VCaP (cell line): ENCODE results near the gene DSG2.

Experiments used
- H3K27ac ChIP-seq: fragments of 450-650 bp; 2 replicates; pipeline ENCODE4 v1.5.1; 2017
- TF ChIP-seq, protein P1 (sequence below): fragments of 450-650 bp; conservative IDR thresholded peaks from 2 replicates; pipeline ENCODE4 v1.5.1; 2017; ENCODE audit warnings: mild to moderate bottlenecking, moderate library complexity

Gene DSG2

DNA sequence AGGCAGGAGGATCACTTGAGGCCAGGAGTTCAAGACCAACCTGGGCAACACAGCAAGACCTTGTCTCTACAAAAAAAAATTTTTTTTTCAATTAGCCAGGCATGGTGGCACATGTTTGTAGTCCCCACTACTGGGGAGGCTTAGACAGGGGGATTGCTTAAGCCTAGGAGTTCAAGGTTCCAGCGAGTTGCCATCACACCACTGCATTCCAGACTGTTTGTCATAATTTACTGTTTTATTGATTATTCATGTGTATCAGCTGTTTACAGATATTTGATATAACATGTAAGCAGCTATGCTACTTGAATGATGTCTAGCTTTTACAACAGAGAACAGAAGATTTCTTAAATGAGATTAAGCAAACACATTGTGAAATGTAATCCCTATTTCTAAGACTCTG is 35.3 kb downstream of the DSG2 start:
- TF ChIP-seq, protein P1, sequence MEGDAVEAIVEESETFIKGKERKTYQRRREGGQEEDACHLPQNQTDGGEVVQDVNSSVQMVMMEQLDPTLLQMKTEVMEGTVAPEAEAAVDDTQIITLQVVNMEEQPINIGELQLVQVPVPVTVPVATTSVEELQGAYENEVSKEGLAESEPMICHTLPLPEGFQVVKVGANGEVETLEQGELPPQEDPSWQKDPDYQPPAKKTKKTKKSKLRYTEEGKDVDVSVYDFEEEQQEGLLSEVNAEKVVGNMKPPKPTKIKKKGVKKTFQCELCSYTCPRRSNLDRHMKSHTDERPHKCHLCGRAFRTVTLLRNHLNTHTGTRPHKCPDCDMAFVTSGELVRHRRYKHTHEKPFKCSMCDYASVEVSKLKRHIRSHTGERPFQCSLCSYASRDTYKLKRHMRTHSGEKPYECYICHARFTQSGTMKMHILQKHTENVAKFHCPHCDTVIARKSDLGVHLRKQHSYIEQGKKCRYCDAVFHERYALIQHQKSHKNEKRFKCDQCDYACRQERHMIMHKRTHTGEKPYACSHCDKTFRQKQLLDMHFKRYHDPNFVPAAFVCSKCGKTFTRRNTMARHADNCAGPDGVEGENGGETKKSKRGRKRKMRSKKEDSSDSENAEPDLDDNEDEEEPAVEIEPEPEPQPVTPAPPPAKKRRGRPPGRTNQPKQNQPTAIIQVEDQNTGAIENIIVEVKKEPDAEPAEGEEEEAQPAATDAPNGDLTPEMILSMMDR, result no peak
- no peak overlapping the region for H3K27ac ChIP-seq

GRCh38 chr18:31538837-31539236 is 40.9 kb downstream of the DSG2 start:
- no peak overlapping the region for H3K27ac ChIP-seq
- TF ChIP-seq, protein P1, result no peak

DNA sequence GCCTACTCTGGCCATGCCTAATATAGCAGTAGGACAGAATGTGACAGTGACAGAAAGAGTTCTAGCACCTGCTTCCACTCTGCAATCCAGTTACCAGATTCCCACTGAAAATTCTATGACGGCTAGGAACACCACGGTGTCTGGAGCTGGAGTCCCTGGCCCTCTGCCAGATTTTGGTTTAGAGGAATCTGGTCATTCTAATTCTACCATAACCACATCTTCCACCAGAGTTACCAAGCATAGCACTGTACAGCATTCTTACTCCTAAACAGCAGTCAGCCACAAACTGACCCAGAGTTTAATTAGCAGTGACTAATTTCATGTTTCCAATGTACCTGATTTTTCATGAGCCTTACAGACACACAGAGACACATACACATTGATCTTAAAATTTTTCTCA is 48.5 kb downstream of the DSG2 start:
- TF ChIP-seq, protein P1, result no peak
- H3K27ac ChIP-seq, result no peak overlapping the region

DNA sequence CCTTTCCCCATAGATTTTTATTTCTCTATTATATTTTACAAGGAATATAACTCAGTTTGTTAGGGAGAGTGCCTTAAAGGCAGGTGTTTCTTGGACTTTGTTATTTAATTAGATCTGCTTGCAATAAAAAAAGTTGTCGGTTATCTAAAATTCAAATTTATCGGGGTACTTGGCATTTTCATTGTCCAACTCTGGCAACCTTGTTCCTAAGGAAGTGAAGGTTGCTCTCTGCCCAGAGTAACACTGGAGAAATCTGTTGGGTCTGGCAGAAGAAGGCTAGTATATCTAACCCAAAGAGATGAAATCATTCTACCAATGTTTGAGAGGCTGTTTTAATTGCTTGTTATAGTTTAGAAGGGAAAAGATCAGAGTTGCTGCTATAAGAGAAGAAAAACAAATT is 50.9 kb downstream of the DSG2 start:
- no peak overlapping the region for H3K27ac ChIP-seq
- TF ChIP-seq, protein P1, result no peak

GRCh38 chr18:31549416-31549815 is 51.4 kb downstream of the DSG2 start:
- no peak overlapping the region for H3K27ac ChIP-seq
- TF ChIP-seq, protein P1, result no peak

DNA sequence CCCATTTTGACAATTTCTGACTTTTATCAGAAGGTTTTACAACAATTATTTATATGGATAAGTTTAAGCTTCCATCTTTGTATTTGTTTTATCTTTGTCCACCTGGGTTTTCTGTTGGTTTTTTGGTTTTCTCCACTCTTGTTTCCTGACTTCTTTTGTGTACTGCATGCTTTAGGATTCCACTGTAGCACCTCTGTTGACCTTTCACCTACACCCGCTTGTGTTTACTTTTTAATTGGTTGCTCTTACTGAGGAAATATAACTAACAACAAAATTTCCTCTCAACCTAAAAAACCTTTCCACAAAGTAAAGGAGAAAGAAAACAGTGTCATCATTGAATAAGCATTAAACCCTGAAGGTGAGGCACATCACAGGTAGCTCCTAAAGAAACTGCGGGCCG is 53.9 kb downstream of the DSG2 start:
- no peak overlapping the region for H3K27ac ChIP-seq
- TF ChIP-seq, protein P1, result no peak

DNA sequence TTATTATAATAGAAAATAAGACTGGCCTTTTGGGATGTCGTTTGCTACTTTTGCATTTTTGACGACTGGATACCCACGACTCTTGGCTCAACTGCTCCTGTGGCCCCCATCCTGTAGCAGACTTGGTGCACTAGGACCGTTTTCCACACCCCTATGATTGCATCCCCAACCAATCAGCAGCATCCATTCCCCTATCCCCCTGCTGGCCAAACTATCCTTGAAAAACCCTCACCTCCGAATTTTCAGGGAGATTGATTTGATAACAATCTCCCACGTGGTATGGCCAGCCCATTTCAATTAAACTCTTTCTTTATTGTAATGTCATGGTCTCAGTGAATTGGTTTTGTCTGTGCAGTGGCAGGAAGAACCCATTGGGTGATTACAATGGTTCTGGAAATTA is 55.8 kb downstream of the DSG2 start:
- H3K27ac ChIP-seq, result no peak overlapping the region
- TF ChIP-seq, protein P1, result 0 out of 2 replicates have a peak, but pooled peaks have one; percentile 8

DNA sequence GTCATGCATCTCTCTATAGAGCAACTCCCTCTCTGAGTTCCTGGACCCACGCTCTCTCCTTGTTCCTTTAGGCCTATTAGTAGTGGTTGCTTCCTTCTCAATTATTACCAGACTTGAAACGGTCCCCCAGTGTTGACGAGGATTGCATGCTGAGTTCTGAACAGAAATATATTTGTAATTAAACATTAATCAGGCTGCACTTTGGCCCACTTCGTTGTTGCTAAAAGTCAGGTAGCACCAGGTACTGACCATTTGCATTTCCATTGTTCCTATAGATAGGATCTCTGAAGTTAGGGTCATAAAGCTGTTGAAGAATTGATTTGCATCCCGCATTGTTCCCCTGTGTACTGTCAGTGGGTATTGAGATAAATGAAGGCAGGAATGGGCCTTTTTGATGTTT is 56.8 kb downstream of the DSG2 start:
- TF ChIP-seq, protein P1, result no peak
- no peak overlapping the region for H3K27ac ChIP-seq
